ENCODE data around the gene TGM1. TPM values are rescaled to one million over a fixed set of nuclear protein-coding genes. Genes with fewer than 3 reads are reported as not detected.

The TGM1 gene
- total RNA-seq, 1 experiment from 2014 or later = 2.0 TPM

GRCh38 chr14:24297190-24297964, 34.4 kb upstream of the TGM1 start:
- Histone ChIP-seq H3K27me3 (no peaks in the 10 kb centered on the region), H3K36me3 (peaks cover 5% of the 10 kb centered on the region; the same call in 1 of the 2 replicates), H3K4me3 (no peak overlapping the region), H3K9me3 (no peaks in the 10 kb centered on the region)
- DNase-seq = no peak

- H3K36me3 ChIP-seq = peaks cover 1% of the 10 kb centered on the region; the same call in 1 of the 2 replicates
- H3K9me3 ChIP-seq = no peaks in the 10 kb centered on the region
- no peak overlapping the region for H3K4me3 ChIP-seq
- no peaks in the 10 kb centered on the region for H3K27me3 ChIP-seq
- DNase-seq = peak; percentile 60
Observed at GRCh38 chr14:24296341-24297157, 33.6 kb upstream of the TGM1 start.

- Histone ChIP-seq H3K36me3 (no peaks in the 10 kb centered on the region; the same call in 1 of the 2 replicates), H3K27me3 (no peaks in the 10 kb centered on the region), H3K9me3 (no peaks in the 10 kb centered on the region), H3K4me3 (no peak overlapping the region)
- DNase-seq = no peak
Observed at GRCh38 chr14:24293525-24293924, 30.5 kb upstream of the TGM1 start.

- Histone ChIP-seq H3K9me3 (no peaks in the 10 kb centered on the region), H3K4me3 (no peak overlapping the region), H3K27me3 (no peaks in the 10 kb centered on the region), H3K36me3 (no peaks in the 10 kb centered on the region; the same call in 1 of the 2 replicates)
- no peak for DNase-seq
Observed at GRCh38 chr14:24292118-24292807, 29.3 kb upstream of the TGM1 start.

- Histone ChIP-seq H3K9me3 (no peaks in the 10 kb centered on the region), H3K27me3 (no peaks in the 10 kb centered on the region)
- no peak for DNase-seq
Observed at GRCh38 chr14:24291446-24292117, 28.6 kb upstream of the TGM1 start.

GRCh38 chr14:24290746-24291145, 27.8 kb upstream of the TGM1 start:
- no peaks in the 10 kb centered on the region for H3K9me3 ChIP-seq
- H3K27me3 ChIP-seq = no peaks in the 10 kb centered on the region
- no peak for DNase-seq
- no peak overlapping the region for H3K4me3 ChIP-seq
- H3K36me3 ChIP-seq = no peaks in the 10 kb centered on the region

More at GRCh38 chr14:24291446-24292117, 28.6 kb upstream of the TGM1 start:
- H3K4me3 ChIP-seq = no peak overlapping the region
- no peaks in the 10 kb centered on the region for H3K36me3 ChIP-seq

GRCh38 chr14:24289649-24290280, 26.8 kb upstream of the TGM1 start:
- DNase-seq = no peak
- Histone ChIP-seq H3K4me3 (no peak overlapping the region), H3K27me3 (no peaks in the 10 kb centered on the region), H3K9me3 (no peaks in the 10 kb centered on the region), H3K36me3 (no peaks in the 10 kb centered on the region)

GRCh38 chr14:24286996-24287395, 24.0 kb upstream of the TGM1 start:
- no peak overlapping the region for H3K4me3 ChIP-seq
- DNase-seq = no peak
- H3K9me3 ChIP-seq = no peaks in the 10 kb centered on the region
- no peaks in the 10 kb centered on the region for H3K27me3 ChIP-seq
- H3K36me3 ChIP-seq = no peaks in the 10 kb centered on the region

GRCh38 chr14:24285351-24285750, 22.4 kb upstream of the TGM1 start:
- Histone ChIP-seq H3K27me3 (no peaks in the 10 kb centered on the region), H3K9me3 (no peaks in the 10 kb centered on the region), H3K36me3 (no peaks in the 10 kb centered on the region), H3K4me3 (no peak overlapping the region)
- no peak for DNase-seq

GRCh38 chr14:24284501-24285035, 21.6 kb upstream of the TGM1 start:
- Histone ChIP-seq H3K27me3 (no peaks in the 10 kb centered on the region), H3K9me3 (no peaks in the 10 kb centered on the region), H3K36me3 (no peaks in the 10 kb centered on the region), H3K4me3 (no peak overlapping the region)
- DNase-seq = no peak

GRCh38 chr14:24283796-24284460, 21.0 kb upstream of the TGM1 start:
- DNase-seq = no peak
- Histone ChIP-seq H3K4me3 (no peak overlapping the region), H3K27me3 (no peaks in the 10 kb centered on the region), H3K9me3 (no peaks in the 10 kb centered on the region), H3K36me3 (no peaks in the 10 kb centered on the region)

GRCh38 chr14:24282736-24283135, 19.8 kb upstream of the TGM1 start:
- Histone ChIP-seq H3K36me3 (no peaks in the 10 kb centered on the region), H3K9me3 (no peaks in the 10 kb centered on the region), H3K27me3 (no peaks in the 10 kb centered on the region), H3K4me3 (no peak overlapping the region)
- DNase-seq = no peak

GRCh38 chr14:24281636-24282035, 18.7 kb upstream of the TGM1 start:
- H3K9me3 ChIP-seq = no peaks in the 10 kb centered on the region
- no peaks in the 10 kb centered on the region for H3K36me3 ChIP-seq
- no peaks in the 10 kb centered on the region for H3K27me3 ChIP-seq
- DNase-seq = no peak
- no peak overlapping the region for H3K4me3 ChIP-seq

- no peak for DNase-seq
- no peaks in the 10 kb centered on the region for H3K9me3 ChIP-seq
- no peaks in the 10 kb centered on the region for H3K36me3 ChIP-seq
- no peak overlapping the region for H3K4me3 ChIP-seq
- no peaks in the 10 kb centered on the region for H3K27me3 ChIP-seq
Observed at GRCh38 chr14:24280797-24281460, 18.0 kb upstream of the TGM1 start.

Measured in MG63 (cell line).